ENCODE data around the gene MFSD8.

DNA sequence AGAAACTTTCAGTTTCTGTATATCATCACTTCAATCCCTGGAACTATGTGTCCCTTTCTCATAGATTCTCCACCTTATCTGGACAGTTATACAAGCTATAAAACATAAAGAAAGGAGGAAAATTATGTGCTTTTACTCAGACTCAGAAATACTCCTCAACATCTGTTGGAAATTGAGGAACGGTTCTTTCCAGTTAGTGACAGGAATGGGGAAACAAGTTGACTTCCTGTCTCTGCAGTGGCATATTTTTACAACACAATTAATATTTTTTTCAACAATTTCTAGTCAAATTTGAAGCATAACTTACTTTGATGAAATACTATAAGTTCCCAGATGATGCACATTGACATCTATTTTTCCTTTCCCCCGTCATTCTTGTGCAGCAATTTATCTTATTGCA is 28.2 kb upstream of the MFSD8 start:
- no peak for TF ChIP-seq CTCF (IDR thresholded peaks at IDR 0.05)
- no peak for TF ChIP-seq POLR2A (IDR thresholded peaks at IDR 0.05)

Measured in ovary (tissue), 3 donors.